GM12878 (cell line): ENCODE data around the gene PLEKHH1. TPM values are rescaled to one million over a fixed set of nuclear protein-coding genes. Genes with fewer than 3 reads are reported as not detected.

Experiments
- ATAC-seq: fragments of 200-7000 bp; cut with Tn5 transposase; 3 replicates; pipeline ENCODE4 v1.9.1; 2020; ENCODE audit warnings: mild to moderate bottlenecking, moderate library complexity
- BruUV-seq: library from RNA; stranded (reverse); fragments of 400-500 nt; replicated peaks from 2 replicates; lab custom pipeline; 2021; lab: Mats Ljungman, UMichigan
- CTCF ChIA-PET: fragments of 300-600 bp; sonication (Branson Sonifier 250); formaldehyde crosslinking; extraction: SDS; loops from one replicate; lab custom pipeline; 2021; ENCODE audit warnings: inconsistent platforms; lab: Yijun Ruan, JAX
- POLR2A ChIA-PET: fragments of 350-600 bp; formaldehyde crosslinking; extraction: SDS; loops from one replicate; lab custom pipeline; 2021; ENCODE audit warnings: inconsistent platforms; lab: Charles Lee
- RAD21 ChIA-PET: fragments of 300-600 bp; sonication (Branson Sonifier 250); formaldehyde crosslinking; loops from one replicate; lab custom pipeline; 2023; ENCODE audit warnings: antibody characterized with exemption; ENCODE audit not compliant: unreplicated experiment; lab: Charles Lee
- SMC1A ChIA-PET: fragments of 300-600 bp; sonication (Branson Sonifier 250); formaldehyde crosslinking; loops from one replicate; lab custom pipeline; 2023; ENCODE audit not compliant: unreplicated experiment, uncharacterized antibody; lab: Charles Lee
- DNase-seq: peaks from one replicate; pipeline ENCODE4 v3.0.0-alpha.2; 2011; ENCODE audit warnings: low read depth, low spot score
- FAIRE-seq: peaks from 3 replicates; lab custom pipeline; 2011; peaks lifted over from hg19 to GRCh38; lab: Jason Lieb, UNC
- H2AFZ ChIP-seq: 2 replicates; pipeline ENCODE4 v1.6.0; 2011; ENCODE audit warnings: low read depth, low read length, control low read depth; ENCODE audit not compliant: control insufficient read depth
- H3K27ac ChIP-seq: 2 replicates; pipeline ENCODE4 v1.5.1; 2011; ENCODE audit warnings: control low read depth; ENCODE audit not compliant: control insufficient read depth, insufficient read depth
- H3K27me3 ChIP-seq, 2 experiments: replicated peaks in 1 of 2; 2 replicates each; pipeline versions ENCODE4 v1.6.0 to v1.6.1; 2011; ENCODE audit warnings: low read length in 1 of 2; ENCODE audit not compliant: control insufficient read depth in 2 of 2, insufficient read depth in 2 of 2
- H3K36me3 ChIP-seq, 2 experiments: 2 replicates each; pipeline ENCODE4 v1.5.1; 2011; ENCODE audit warnings: low read length in 1 of 2; ENCODE audit not compliant: control insufficient read depth in 2 of 2, insufficient read depth in 2 of 2
- H3K4me1 ChIP-seq: 2 replicates; pipeline ENCODE4 v1.6.1; 2011; ENCODE audit warnings: mild to moderate bottlenecking, low read length, moderate library complexity, mixed read lengths; ENCODE audit not compliant: control insufficient read depth, insufficient read depth
- H3K4me2 ChIP-seq: 2 replicates; pipeline ENCODE4 v1.6.0; 2011; ENCODE audit warnings: control low read depth; ENCODE audit not compliant: control insufficient read depth, insufficient read depth
- H3K4me3 ChIP-seq: fragments of 200-600 bp; sonication (generic); 2 replicates; pipeline ENCODE4 v1.5.1; 2016
- H3K79me2 ChIP-seq: 2 replicates; pipeline ENCODE4 v1.6.0; 2011; ENCODE audit warnings: low read length; ENCODE audit not compliant: control insufficient read depth, insufficient read depth
- H3K9ac ChIP-seq: 2 replicates; pipeline ENCODE4 v1.8.0; 2011; ENCODE audit warnings: low read length, control low read depth, mixed read lengths; ENCODE audit not compliant: control insufficient read depth, insufficient read depth
- H3K9me3 ChIP-seq: replicated peaks from 3 replicates; pipeline ENCODE4 v1.5.1; 2011; ENCODE audit warnings: mild to moderate bottlenecking, low read length; ENCODE audit not compliant: control insufficient read depth, insufficient read depth
- H4K20me1 ChIP-seq: 2 replicates; pipeline ENCODE4 v1.6.0; 2011; ENCODE audit not compliant: control insufficient read depth, insufficient read depth
- ATF3 ChIP-seq: IDR thresholded peaks from 2 replicates; pipeline ENCODE4 v1.6.1; 2011; ENCODE audit warnings: low read depth, mild to moderate bottlenecking, low read length, moderate library complexity, borderline replicate concordance; ENCODE audit errors: extremely low read depth
- HSF1 ChIP-seq: fragments of 150-350 bp; IDR thresholded peaks from 2 replicates; pipeline ENCODE4 v1.6.1; 2014; ENCODE audit warnings: mild to moderate bottlenecking, low read depth, low read length
- LARP7 ChIP-seq: fragments of 450-650 bp; IDR thresholded peaks from 2 replicates; pipeline ENCODE4 v1.6.1; 2017; ENCODE audit warnings: mild to moderate bottlenecking
- NFYB ChIP-seq: IDR thresholded peaks from 2 replicates; pipeline ENCODE4 v1.6.1; 2011; ENCODE audit warnings: low read depth, mild to moderate bottlenecking, low read length, improper control_type of control experiment, moderate library complexity; ENCODE audit not compliant: insufficient read depth
- TBL1XR1 ChIP-seq: IDR thresholded peaks from 2 replicates; pipeline ENCODE4 v1.6.1; 2012; ENCODE audit warnings: low read depth, low read length, improper control_type of control experiment
- TCF7 ChIP-seq: IDR thresholded peaks from 2 replicates; pipeline ENCODE4 v1.6.1; 2014; ENCODE audit warnings: antibody characterized with exemption, borderline replicate concordance
- ZNF274 ChIP-seq: IDR thresholded peaks from one replicate; pipeline ENCODE4 v1.8.0; 2011; ENCODE audit not compliant: insufficient read length, insufficient read depth
- ZNF622 ChIP-seq: fragments of 450-650 bp; IDR thresholded peaks from 2 replicates; pipeline ENCODE4 v1.6.1; 2017; ENCODE audit warnings: mild to moderate bottlenecking, inconsistent platforms
- ZZZ3 ChIP-seq: IDR thresholded peaks from 2 replicates; pipeline ENCODE4 v1.6.1; 2011; ENCODE audit warnings: low read depth; ENCODE audit not compliant: control insufficient read depth, insufficient read length
- WGBS: methylation state at CpG from one replicate; pipeline ENCODE4 v1.1.6; 2016; ENCODE audit warnings: low lambda C conversion rate; ENCODE audit not compliant: insufficient replicate concordance, insufficient coverage; ENCODE audit errors: missing lambda C conversion rate; 5-methylcytosine and 5-hydroxymethylcytosine counted together
- in situ Hi-C: fragments of 300-500 bp; cut with MboI; formaldehyde crosslinking; loops from 9 replicates; pipeline ENCODE4 v1.14.3; 2018; ENCODE audit warnings: mixed read lengths
- intact Hi-C: fragments of 100-400 bp; cut with micrococcal nuclease; formaldehyde crosslinking; loops from one replicate; pipeline ENCODE4 v1.14.2; 2022; ENCODE audit not compliant: unreplicated experiment
- polyA plus RNA-seq, 11 experiments: library from polyadenylated mRNA; depleted of rRNA in 4 of 11; unstranded in 6 of 11; stranded (reverse) in 5 of 11; fragments of >200 nt; fragmentation: Nextera tagmentation in 4 of 11; fragmentation: Illumina TruSeq in 1 of 11; extraction: Ambion mirVana in 4 of 11; extraction: Trizol in 1 of 11; gene quantifications; 1 replicate in 1 of 11; 2 replicates in 10 of 11; pipeline versions ENCODE4 v1.2.1 to v1.2.3, GENCODE V29; 2011 to 2016; ENCODE audit warnings: inconsistent platforms in 2 of 11, missing spikeins in 2 of 11, low read depth in 1 of 11
- small RNA-seq: library from RNA; depleted of rRNA; stranded (forward); fragments of <200 nt; gene quantifications from one replicate; pipeline ENCODE3, GENCODE V24; 2014
- total RNA-seq, 4 experiments: library from RNA; depleted of rRNA in 3 of 4; stranded (reverse); fragments of >200 nt in 3 of 4; fragmentation: Illumina TruSeq in 1 of 4; extraction: Trizol in 1 of 4; gene quantifications; 2 replicates each; pipeline versions ENCODE4 v1.2.1 to v1.2.3, GENCODE V29; 2013 to 2021

Gene PLEKHH1
- total and polyA plus RNA-seq, 10 of the 15 experiments (the other 5 are each of a cell fraction or from before 2014, with no cell fraction given) = 0.11 to 0.95 (median 0.41) TPM

- DNase-seq (no peak), FAIRE-seq (no peak), ATAC-seq (no peak)
- Histone ChIP-seq H3K9me3 (no peaks in the 10 kb centered on the region), H2AFZ (no peak overlapping the region), H4K20me1 (no peaks in the 10 kb centered on the region), H3K36me3 (no peaks in the 10 kb centered on the region), H3K79me2 (no peaks in the 10 kb centered on the region), H3K4me3 (no peak overlapping the region), H3K4me1 (no peaks in the 10 kb centered on the region), H3K4me2 (no peak overlapping the region), H3K27me3 (no peaks in the 10 kb centered on the region), H3K9ac (no peak overlapping the region), H3K27ac (no peak overlapping the region)
- WGBS = 97% methylated on average over 3 of the region's 3 CpGs
- in situ Hi-C loops = no loop called here
- intact Hi-C loops = no loop called here
- TF ChIP-seq HSF1 (no peak), ZNF274 (no peak), ZZZ3 (no peak), TBL1XR1 (no peak), LARP7 (no peak), ATF3 (no peak), TCF7 (no peak), NFYB (no peak), ZNF622 (no peak)
- SMC1A ChIA-PET = interaction anchor here (1.0 kb wide), 1 partner anchor 66 kb away, joined by 3 read pairs; no protein-coding TSS in a partner anchor
- CTCF ChIA-PET = interaction anchor here (1.0 kb wide), 1 partner anchor 13 kb away, joined by 3 read pairs; no protein-coding TSS in a partner anchor
- RAD21 ChIA-PET = no interaction called here
- POLR2A ChIA-PET = no interaction called here
- BruUV-seq = no TSS peak
Measured at GRCh38 chr14:67638642-67639041, 105.6 kb downstream of the PLEKHH1 start.

Small RNAs within 50 kb of the gene (small RNA-seq; reads per million reads assigned to genes)
- gene AL132640.3 = not detected
- not detected for gene RF00019

Other genes starting within 250 kb of the PLEKHH1 start
Only the 7 nearest of the 9 such genes appear.
- gene PLEK2, start 121.1 kb upstream of the PLEKHH1 start, total RNA-seq (2014; rRNA removed) = not detected in 2 replicates
- not detected in 2 replicates for gene PLEK2, start 121.1 kb upstream of the PLEKHH1 start, total RNA-seq (2014; rRNA removed; fragmentation: Illumina TruSeq; extraction: Trizol)
- gene PLEK2, start 121.1 kb upstream of the PLEKHH1 start, total RNA-seq (2021) = not detected in 2 replicates
- gene PLEK2, start 121.1 kb upstream of the PLEKHH1 start, polyA plus RNA-seq (2011; rRNA removed) = 0.08 and 0.10 TPM in 2 replicates
- 0.36 TPM in 1 of 2 replicates, not detected in the other for gene PLEK2, start 121.1 kb upstream of the PLEKHH1 start, polyA plus RNA-seq (2014; fragmentation: Illumina TruSeq; extraction: Trizol)
- gene PLEK2, start 121.1 kb upstream of the PLEKHH1 start, polyA plus RNA-seq (2014; fragmentation: Nextera tagmentation; extraction: Ambion mirVana) = not detected
- gene PLEK2, start 121.1 kb upstream of the PLEKHH1 start, polyA plus RNA-seq (2014; rRNA removed) = not detected in 2 replicates
- under 1 TPM in 1 of 2 experiments, not detected in 1; 0.20 TPM for gene PLEK2, start 121.1 kb upstream of the PLEKHH1 start, polyA plus RNA-seq (2016; fragmentation: Nextera tagmentation; extraction: Ambion mirVana)
- 3.8 and 4.0 TPM in 2 replicates for gene TMEM229B, start 44.6 kb upstream of the PLEKHH1 start, total RNA-seq (2014; rRNA removed)
- gene TMEM229B, start 44.6 kb upstream of the PLEKHH1 start, total RNA-seq (2014; rRNA removed; fragmentation: Illumina TruSeq; extraction: Trizol) = 2.1 and 2.2 TPM in 2 replicates
- gene TMEM229B, start 44.6 kb upstream of the PLEKHH1 start, total RNA-seq (2021) = 5.1 and 5.2 TPM in 2 replicates
- 0.88 and 1.3 TPM in 2 replicates for gene TMEM229B, start 44.6 kb upstream of the PLEKHH1 start, polyA plus RNA-seq (2011; rRNA removed)
- gene TMEM229B, start 44.6 kb upstream of the PLEKHH1 start, polyA plus RNA-seq (2014; fragmentation: Illumina TruSeq; extraction: Trizol) = 3.2 and 3.4 TPM in 2 replicates
- under 1 TPM; 0.24 to 0.32 TPM for gene TMEM229B, start 44.6 kb upstream of the PLEKHH1 start, polyA plus RNA-seq (2014; fragmentation: Nextera tagmentation; extraction: Ambion mirVana)
- gene TMEM229B, start 44.6 kb upstream of the PLEKHH1 start, polyA plus RNA-seq (2014; rRNA removed) = 3.3 and 5.3 TPM in 2 replicates
- 1 to 10 TPM in 1 of 2 experiments, under 1 TPM in 1; 0.72 to 1.3 TPM for gene TMEM229B, start 44.6 kb upstream of the PLEKHH1 start, polyA plus RNA-seq (2016; fragmentation: Nextera tagmentation; extraction: Ambion mirVana)
- gene PIGH, start 67.0 kb downstream of the PLEKHH1 start, total RNA-seq (2014; rRNA removed) = 26.5 and 29.9 TPM in 2 replicates
- 17.6 and 19.3 TPM in 2 replicates for gene PIGH, start 67.0 kb downstream of the PLEKHH1 start, total RNA-seq (2014; rRNA removed; fragmentation: Illumina TruSeq; extraction: Trizol)
- gene PIGH, start 67.0 kb downstream of the PLEKHH1 start, total RNA-seq (2021) = 16.6 and 19.4 TPM in 2 replicates
- gene PIGH, start 67.0 kb downstream of the PLEKHH1 start, polyA plus RNA-seq (2011; rRNA removed) = 46.6 and 52.3 TPM in 2 replicates
- 19.5 and 22.8 TPM in 2 replicates for gene PIGH, start 67.0 kb downstream of the PLEKHH1 start, polyA plus RNA-seq (2014; fragmentation: Illumina TruSeq; extraction: Trizol)
- gene PIGH, start 67.0 kb downstream of the PLEKHH1 start, polyA plus RNA-seq (2014; fragmentation: Nextera tagmentation; extraction: Ambion mirVana) = 10 to 100 TPM; 15.5 to 17.8 TPM
- gene PIGH, start 67.0 kb downstream of the PLEKHH1 start, polyA plus RNA-seq (2014; rRNA removed) = 34.4 and 41.7 TPM in 2 replicates
- gene PIGH, start 67.0 kb downstream of the PLEKHH1 start, polyA plus RNA-seq (2016; fragmentation: Nextera tagmentation; extraction: Ambion mirVana) = 10 to 100 TPM; 25.0 to 26.5 TPM
- gene ARG2, start 86.6 kb downstream of the PLEKHH1 start, total RNA-seq (2014; rRNA removed) = 0.96 and 2.1 TPM in 2 replicates
- 0.81 and 0.88 TPM in 2 replicates for gene ARG2, start 86.6 kb downstream of the PLEKHH1 start, total RNA-seq (2014; rRNA removed; fragmentation: Illumina TruSeq; extraction: Trizol)
- gene ARG2, start 86.6 kb downstream of the PLEKHH1 start, total RNA-seq (2021) = 0.85 and 0.93 TPM in 2 replicates
- 7.8 and 8.9 TPM in 2 replicates for gene ARG2, start 86.6 kb downstream of the PLEKHH1 start, polyA plus RNA-seq (2011; rRNA removed)
- 1.5 and 1.6 TPM in 2 replicates for gene ARG2, start 86.6 kb downstream of the PLEKHH1 start, polyA plus RNA-seq (2014; fragmentation: Illumina TruSeq; extraction: Trizol)
- gene ARG2, start 86.6 kb downstream of the PLEKHH1 start, polyA plus RNA-seq (2014; fragmentation: Nextera tagmentation; extraction: Ambion mirVana) = 1 to 10 TPM; 2.1 to 3.2 TPM
- 0.74 and 1.8 TPM in 2 replicates for gene ARG2, start 86.6 kb downstream of the PLEKHH1 start, polyA plus RNA-seq (2014; rRNA removed)
- gene ARG2, start 86.6 kb downstream of the PLEKHH1 start, polyA plus RNA-seq (2016; fragmentation: Nextera tagmentation; extraction: Ambion mirVana) = 1 to 10 TPM in 1 of 2 experiments, under 1 TPM in 1; 0.48 to 1.2 TPM
- gene VTI1B, start 141.3 kb downstream of the PLEKHH1 start, total RNA-seq (2014; rRNA removed) = 28.2 and 32.0 TPM in 2 replicates
- gene VTI1B, start 141.3 kb downstream of the PLEKHH1 start, total RNA-seq (2014; rRNA removed; fragmentation: Illumina TruSeq; extraction: Trizol) = 46.7 and 49.8 TPM in 2 replicates
- gene VTI1B, start 141.3 kb downstream of the PLEKHH1 start, total RNA-seq (2021) = 65.5 and 68.1 TPM in 2 replicates
- 89.6 and 108 TPM in 2 replicates for gene VTI1B, start 141.3 kb downstream of the PLEKHH1 start, polyA plus RNA-seq (2011; rRNA removed)
- 51.2 and 55.0 TPM in 2 replicates for gene VTI1B, start 141.3 kb downstream of the PLEKHH1 start, polyA plus RNA-seq (2014; fragmentation: Illumina TruSeq; extraction: Trizol)
- 10 to 100 TPM; 15.0 to 43.8 TPM for gene VTI1B, start 141.3 kb downstream of the PLEKHH1 start, polyA plus RNA-seq (2014; fragmentation: Nextera tagmentation; extraction: Ambion mirVana)
- 34.8 and 44.9 TPM in 2 replicates for gene VTI1B, start 141.3 kb downstream of the PLEKHH1 start, polyA plus RNA-seq (2014; rRNA removed)
- 100 to 1,000 TPM in 1 of 2 experiments, 10 to 100 TPM in 1; 93.0 to 117 TPM for gene VTI1B, start 141.3 kb downstream of the PLEKHH1 start, polyA plus RNA-seq (2016; fragmentation: Nextera tagmentation; extraction: Ambion mirVana)
- gene RDH11, start 162.5 kb downstream of the PLEKHH1 start, total RNA-seq (2014; rRNA removed) = 69.6 and 84.5 TPM in 2 replicates
- gene RDH11, start 162.5 kb downstream of the PLEKHH1 start, total RNA-seq (2014; rRNA removed; fragmentation: Illumina TruSeq; extraction: Trizol) = 81.0 and 85.0 TPM in 2 replicates
- 49.7 and 60.2 TPM in 2 replicates for gene RDH11, start 162.5 kb downstream of the PLEKHH1 start, total RNA-seq (2021)
- gene RDH11, start 162.5 kb downstream of the PLEKHH1 start, polyA plus RNA-seq (2011; rRNA removed) = 161 and 166 TPM in 2 replicates
- gene RDH11, start 162.5 kb downstream of the PLEKHH1 start, polyA plus RNA-seq (2014; fragmentation: Illumina TruSeq; extraction: Trizol) = 78.3 and 96.2 TPM in 2 replicates
- 10 to 100 TPM; 76.2 to 88.7 TPM for gene RDH11, start 162.5 kb downstream of the PLEKHH1 start, polyA plus RNA-seq (2014; fragmentation: Nextera tagmentation; extraction: Ambion mirVana)
- gene RDH11, start 162.5 kb downstream of the PLEKHH1 start, polyA plus RNA-seq (2014; rRNA removed) = 66.9 and 83.4 TPM in 2 replicates
- gene RDH11, start 162.5 kb downstream of the PLEKHH1 start, polyA plus RNA-seq (2016; fragmentation: Nextera tagmentation; extraction: Ambion mirVana) = 10 to 100 TPM; 55.6 to 56.1 TPM
- gene RDH12, start 168.6 kb downstream of the PLEKHH1 start, total RNA-seq (2014; rRNA removed) = not detected in 2 replicates
- gene RDH12, start 168.6 kb downstream of the PLEKHH1 start, total RNA-seq (2014; rRNA removed; fragmentation: Illumina TruSeq; extraction: Trizol) = not detected in 2 replicates
- not detected in 2 replicates for gene RDH12, start 168.6 kb downstream of the PLEKHH1 start, total RNA-seq (2021)
- gene RDH12, start 168.6 kb downstream of the PLEKHH1 start, polyA plus RNA-seq (2011; rRNA removed) = not detected in 2 replicates
- gene RDH12, start 168.6 kb downstream of the PLEKHH1 start, polyA plus RNA-seq (2014; fragmentation: Illumina TruSeq; extraction: Trizol) = not detected in 2 replicates
- gene RDH12, start 168.6 kb downstream of the PLEKHH1 start, polyA plus RNA-seq (2014; fragmentation: Nextera tagmentation; extraction: Ambion mirVana) = not detected
- not detected in 2 replicates for gene RDH12, start 168.6 kb downstream of the PLEKHH1 start, polyA plus RNA-seq (2014; rRNA removed)
- not detected for gene RDH12, start 168.6 kb downstream of the PLEKHH1 start, polyA plus RNA-seq (2016; fragmentation: Nextera tagmentation; extraction: Ambion mirVana)